ENCODE data around the gene ARRB1.

DNA sequence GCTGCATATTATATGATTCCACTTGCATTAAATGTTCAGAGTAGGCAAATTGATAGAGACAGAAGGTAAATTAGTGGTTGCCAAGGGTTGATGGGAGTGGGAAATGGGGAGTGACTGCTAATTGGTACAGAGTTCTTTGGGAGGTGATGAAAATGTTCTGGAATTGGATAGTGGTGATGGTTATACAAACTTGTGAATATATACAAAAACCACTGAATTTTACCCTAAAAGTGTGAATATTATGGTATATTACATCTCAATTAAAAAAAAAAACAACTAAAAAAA lies 52.5 kb downstream of the ARRB1 start:
- TF ChIP-seq TEAD4 (IDR thresholded peaks at IDR 0.05; ENCODE audit: borderline replicate concordance, insufficient read depth) (no peak), RFX5 (IDR thresholded peaks at IDR 0.05; ENCODE audit: low read length) (no peak), TAF1 (IDR thresholded peaks at IDR 0.05; ENCODE audit: borderline replicate concordance, low read depth, low read length) (no peak), CHD2 (IDR thresholded peaks at IDR 0.05; ENCODE audit: low read length, partially characterized antibody) (no peak), MAX (IDR thresholded peaks at IDR 0.05; ENCODE audit: low read depth) (no peak), POLR2AphosphoS5 (IDR thresholded peaks at IDR 0.05; ENCODE audit: low read depth, low read length) (no peak), RCOR1 (IDR thresholded peaks at IDR 0.05; ENCODE audit: low read length) (no peak), NFIC (IDR thresholded peaks at IDR 0.05; ENCODE audit: borderline replicate concordance) (no peak), MXI1 (IDR thresholded peaks at IDR 0.05; ENCODE audit: low read depth, low read length) (no peak)
- TF ChIP-seq, protein P1, sequence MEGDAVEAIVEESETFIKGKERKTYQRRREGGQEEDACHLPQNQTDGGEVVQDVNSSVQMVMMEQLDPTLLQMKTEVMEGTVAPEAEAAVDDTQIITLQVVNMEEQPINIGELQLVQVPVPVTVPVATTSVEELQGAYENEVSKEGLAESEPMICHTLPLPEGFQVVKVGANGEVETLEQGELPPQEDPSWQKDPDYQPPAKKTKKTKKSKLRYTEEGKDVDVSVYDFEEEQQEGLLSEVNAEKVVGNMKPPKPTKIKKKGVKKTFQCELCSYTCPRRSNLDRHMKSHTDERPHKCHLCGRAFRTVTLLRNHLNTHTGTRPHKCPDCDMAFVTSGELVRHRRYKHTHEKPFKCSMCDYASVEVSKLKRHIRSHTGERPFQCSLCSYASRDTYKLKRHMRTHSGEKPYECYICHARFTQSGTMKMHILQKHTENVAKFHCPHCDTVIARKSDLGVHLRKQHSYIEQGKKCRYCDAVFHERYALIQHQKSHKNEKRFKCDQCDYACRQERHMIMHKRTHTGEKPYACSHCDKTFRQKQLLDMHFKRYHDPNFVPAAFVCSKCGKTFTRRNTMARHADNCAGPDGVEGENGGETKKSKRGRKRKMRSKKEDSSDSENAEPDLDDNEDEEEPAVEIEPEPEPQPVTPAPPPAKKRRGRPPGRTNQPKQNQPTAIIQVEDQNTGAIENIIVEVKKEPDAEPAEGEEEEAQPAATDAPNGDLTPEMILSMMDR (IDR thresholded peaks at IDR 0.05) = no peak
- TF ChIP-seq, protein P2, sequence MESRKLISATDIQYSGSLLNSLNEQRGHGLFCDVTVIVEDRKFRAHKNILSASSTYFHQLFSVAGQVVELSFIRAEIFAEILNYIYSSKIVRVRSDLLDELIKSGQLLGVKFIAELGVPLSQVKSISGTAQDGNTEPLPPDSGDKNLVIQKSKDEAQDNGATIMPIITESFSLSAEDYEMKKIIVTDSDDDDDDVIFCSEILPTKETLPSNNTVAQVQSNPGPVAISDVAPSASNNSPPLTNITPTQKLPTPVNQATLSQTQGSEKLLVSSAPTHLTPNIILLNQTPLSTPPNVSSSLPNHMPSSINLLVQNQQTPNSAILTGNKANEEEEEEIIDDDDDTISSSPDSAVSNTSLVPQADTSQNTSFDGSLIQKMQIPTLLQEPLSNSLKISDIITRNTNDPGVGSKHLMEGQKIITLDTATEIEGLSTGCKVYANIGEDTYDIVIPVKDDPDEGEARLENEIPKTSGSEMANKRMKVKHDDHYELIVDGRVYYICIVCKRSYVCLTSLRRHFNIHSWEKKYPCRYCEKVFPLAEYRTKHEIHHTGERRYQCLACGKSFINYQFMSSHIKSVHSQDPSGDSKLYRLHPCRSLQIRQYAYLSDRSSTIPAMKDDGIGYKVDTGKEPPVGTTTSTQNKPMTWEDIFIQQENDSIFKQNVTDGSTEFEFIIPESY (IDR thresholded peaks at IDR 0.05; ENCODE audit: borderline replicate concordance, low read depth) = no peak
- TF ChIP-seq, protein P3, sequence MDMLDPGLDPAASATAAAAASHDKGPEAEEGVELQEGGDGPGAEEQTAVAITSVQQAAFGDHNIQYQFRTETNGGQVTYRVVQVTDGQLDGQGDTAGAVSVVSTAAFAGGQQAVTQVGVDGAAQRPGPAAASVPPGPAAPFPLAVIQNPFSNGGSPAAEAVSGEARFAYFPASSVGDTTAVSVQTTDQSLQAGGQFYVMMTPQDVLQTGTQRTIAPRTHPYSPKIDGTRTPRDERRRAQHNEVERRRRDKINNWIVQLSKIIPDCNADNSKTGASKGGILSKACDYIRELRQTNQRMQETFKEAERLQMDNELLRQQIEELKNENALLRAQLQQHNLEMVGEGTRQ (IDR thresholded peaks at IDR 0.05; ENCODE audit: borderline replicate concordance, low read depth, low read length) = no peak

Data from SK-N-SH (cell line).